MM.1S (cell line): ENCODE data around the gene ABTB2.
"Not testable (repeated sequence)": the region's sequence is repeated elsewhere in the genome, so short reads cannot be mapped to it uniquely, and the experiment has no call there.

Experiments used
- DNase-seq: peaks from one replicate; pipeline ENCODE4 v3.0.0-alpha.2; 2015
- H2AFZ ChIP-seq: fragments of 300-600 bp; sonication (generic); 2 replicates; pipeline ENCODE4 v1.6.0; 2016; ENCODE audit warnings: antibody characterized with exemption, low read length
- H3F3A ChIP-seq: fragments of 300-600 bp; sonication (generic); 2 replicates; pipeline ENCODE4 v1.6.1; 2016; ENCODE audit warnings: mild to moderate bottlenecking, antibody characterized with exemption, low read length, moderate library complexity, mixed read lengths; ENCODE audit not compliant: insufficient read depth
- H3K27ac ChIP-seq: fragments of 300-600 bp; sonication (generic); 2 replicates; pipeline ENCODE4 v1.5.1; 2016; ENCODE audit warnings: mild to moderate bottlenecking, low read length
- H3K27me3 ChIP-seq: fragments of 300-600 bp; sonication (generic); replicated peaks from 2 replicates; pipeline ENCODE4 v1.6.0; 2016; ENCODE audit warnings: low read length; ENCODE audit not compliant: insufficient read depth
- H3K36me3 ChIP-seq: fragments of 300-600 bp; sonication (generic); replicated peaks from 2 replicates; pipeline ENCODE4 v1.6.1; 2016; ENCODE audit warnings: mild to moderate bottlenecking, low read length, mixed read lengths; ENCODE audit not compliant: insufficient read depth
- H3K4me1 ChIP-seq: fragments of 300-600 bp; sonication (generic); 2 replicates; pipeline ENCODE4 v1.6.1; 2016; ENCODE audit warnings: low read length, mixed read lengths
- H3K4me2 ChIP-seq: fragments of 300-600 bp; sonication (generic); 2 replicates; pipeline ENCODE4 v1.6.0; 2016; ENCODE audit warnings: low read depth, low read length
- H3K4me3 ChIP-seq: fragments of 300-600 bp; sonication (generic); 2 replicates; pipeline ENCODE4 v1.5.1; 2016; ENCODE audit warnings: low read length, mixed read lengths
- H3K79me2 ChIP-seq: fragments of 300-600 bp; sonication (generic); 2 replicates; pipeline ENCODE4 v1.6.1; 2016; ENCODE audit warnings: mixed run types, low read length, mixed read lengths
- H3K9ac ChIP-seq: fragments of 300-600 bp; sonication (generic); 2 replicates; pipeline ENCODE4 v1.6.1; 2016; ENCODE audit warnings: low read length, mixed read lengths
- H3K9me2 ChIP-seq: fragments of 300-600 bp; sonication (generic); replicated peaks from 2 replicates; pipeline ENCODE4 v1.6.1; 2016; ENCODE audit warnings: mild to moderate bottlenecking, low read length, mixed read lengths; ENCODE audit not compliant: insufficient read depth
- H3K9me3 ChIP-seq: fragments of 300-600 bp; sonication (generic); replicated peaks from 2 replicates; pipeline ENCODE4 v1.6.1; 2016; ENCODE audit warnings: mild to moderate bottlenecking, low read length, mixed read lengths; ENCODE audit not compliant: insufficient read depth
- H4K20me1 ChIP-seq: fragments of 300-600 bp; sonication (generic); 2 replicates; pipeline ENCODE4 v1.6.1; 2016; ENCODE audit warnings: mild to moderate bottlenecking, low read length, moderate library complexity, mixed read lengths; ENCODE audit not compliant: insufficient read depth
- EZH2 ChIP-seq: fragments of 300-600 bp; sonication (generic); optimal IDR thresholded peaks from 2 replicates; pipeline ENCODE3; 2017; ENCODE audit warnings: low read depth, mild to moderate bottlenecking, antibody characterized with exemption, low read length, mixed read lengths
- EZH2phosphoT487 ChIP-seq: fragments of 300-600 bp; sonication (generic); IDR thresholded peaks from 2 replicates; pipeline ENCODE4 v1.6.1; 2018; ENCODE audit warnings: antibody characterized with exemption, low read length
- TF ChIP-seq, protein P1 (sequence below): fragments of 300-600 bp; sonication (generic); IDR thresholded peaks from 2 replicates; pipeline ENCODE4 v1.5.1; 2016; ENCODE audit warnings: antibody characterized with exemption, low read length, mixed read lengths

Gene ABTB2

DNA sequence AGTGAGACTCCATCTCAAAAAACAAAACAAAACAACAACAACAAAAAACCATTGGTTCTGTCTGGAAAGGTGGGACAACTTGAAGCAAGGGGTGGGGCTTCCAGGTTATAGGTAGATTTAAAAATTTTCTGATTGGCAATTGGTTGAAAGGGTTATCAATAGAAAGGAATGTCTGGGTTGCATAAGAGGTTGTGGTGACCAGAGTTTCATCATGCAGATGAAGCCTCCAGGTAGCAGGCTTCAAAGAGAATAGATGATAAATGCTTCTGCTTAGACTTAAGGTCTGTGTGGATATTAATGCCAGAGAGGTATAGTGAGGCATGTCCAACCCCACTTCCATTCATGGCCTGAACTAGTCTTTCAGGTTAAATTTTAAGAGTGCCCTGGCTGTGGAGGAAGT, 135.8 kb downstream of the ABTB2 start:
- Histone ChIP-seq H3K4me3 (no peak overlapping the region), H3K9me2 (no peaks in the 10 kb centered on the region), H3K27ac (no peak overlapping the region), H3K9ac (no peak overlapping the region), H2AFZ (no peak overlapping the region), H3K9me3 (no peaks in the 10 kb centered on the region), H3K27me3 (no peaks in the 10 kb centered on the region), H3K4me2 (no peak overlapping the region), H3K4me1 (no peaks in the 10 kb centered on the region), H3K36me3 (no peaks in the 10 kb centered on the region), H4K20me1 (no peaks in the 10 kb centered on the region), H3F3A (no peaks in the 10 kb centered on the region), H3K79me2 (no peaks in the 10 kb centered on the region)
- DNase-seq: no peak
- TF ChIP-seq, protein P1, sequence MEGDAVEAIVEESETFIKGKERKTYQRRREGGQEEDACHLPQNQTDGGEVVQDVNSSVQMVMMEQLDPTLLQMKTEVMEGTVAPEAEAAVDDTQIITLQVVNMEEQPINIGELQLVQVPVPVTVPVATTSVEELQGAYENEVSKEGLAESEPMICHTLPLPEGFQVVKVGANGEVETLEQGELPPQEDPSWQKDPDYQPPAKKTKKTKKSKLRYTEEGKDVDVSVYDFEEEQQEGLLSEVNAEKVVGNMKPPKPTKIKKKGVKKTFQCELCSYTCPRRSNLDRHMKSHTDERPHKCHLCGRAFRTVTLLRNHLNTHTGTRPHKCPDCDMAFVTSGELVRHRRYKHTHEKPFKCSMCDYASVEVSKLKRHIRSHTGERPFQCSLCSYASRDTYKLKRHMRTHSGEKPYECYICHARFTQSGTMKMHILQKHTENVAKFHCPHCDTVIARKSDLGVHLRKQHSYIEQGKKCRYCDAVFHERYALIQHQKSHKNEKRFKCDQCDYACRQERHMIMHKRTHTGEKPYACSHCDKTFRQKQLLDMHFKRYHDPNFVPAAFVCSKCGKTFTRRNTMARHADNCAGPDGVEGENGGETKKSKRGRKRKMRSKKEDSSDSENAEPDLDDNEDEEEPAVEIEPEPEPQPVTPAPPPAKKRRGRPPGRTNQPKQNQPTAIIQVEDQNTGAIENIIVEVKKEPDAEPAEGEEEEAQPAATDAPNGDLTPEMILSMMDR: no peak
- TF ChIP-seq EZH2 (no peak), EZH2phosphoT487 (no peak)

DNA sequence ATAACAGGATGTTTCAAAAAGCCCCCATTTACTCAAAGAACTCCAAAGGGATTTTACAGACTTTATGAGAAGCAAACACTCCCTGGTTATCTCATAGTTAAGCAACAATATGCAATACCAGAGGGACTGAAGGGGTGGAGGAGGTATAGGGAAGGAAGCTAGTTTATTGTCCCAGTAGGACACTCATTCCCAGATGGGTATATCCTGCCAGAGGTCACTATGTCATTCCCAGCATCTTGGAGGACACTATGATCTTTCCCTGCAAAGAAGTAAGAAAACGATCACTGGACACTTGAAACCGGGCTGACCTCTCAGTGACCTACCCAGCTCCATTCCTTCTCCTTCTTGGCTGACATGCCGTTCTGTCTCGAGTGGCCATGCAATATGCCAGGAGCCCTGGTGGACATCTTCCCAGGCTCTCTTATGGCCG, 137.9 kb downstream of the ABTB2 start:
- H3K4me3 ChIP-seq: no peak overlapping the region
- no peak for DNase-seq
- H3K4me2 ChIP-seq: no peak overlapping the region
- no peaks in the 10 kb centered on the region for H3K79me2 ChIP-seq
- no peak overlapping the region for H3K27ac ChIP-seq
- TF ChIP-seq, protein P1: no peak
- no peak for TF ChIP-seq EZH2
- no peak for TF ChIP-seq EZH2phosphoT487
- H3F3A ChIP-seq: no peaks in the 10 kb centered on the region
- no peaks in the 10 kb centered on the region for H4K20me1 ChIP-seq
- H3K9me3 ChIP-seq: no peaks in the 10 kb centered on the region
- no peaks in the 10 kb centered on the region for H3K4me1 ChIP-seq
- H3K27me3 ChIP-seq: no peaks in the 10 kb centered on the region
- no peaks in the 10 kb centered on the region for H3K36me3 ChIP-seq
- H2AFZ ChIP-seq: no peak overlapping the region
- no peak overlapping the region for H3K9ac ChIP-seq
- no peaks in the 10 kb centered on the region for H3K9me2 ChIP-seq

DNA sequence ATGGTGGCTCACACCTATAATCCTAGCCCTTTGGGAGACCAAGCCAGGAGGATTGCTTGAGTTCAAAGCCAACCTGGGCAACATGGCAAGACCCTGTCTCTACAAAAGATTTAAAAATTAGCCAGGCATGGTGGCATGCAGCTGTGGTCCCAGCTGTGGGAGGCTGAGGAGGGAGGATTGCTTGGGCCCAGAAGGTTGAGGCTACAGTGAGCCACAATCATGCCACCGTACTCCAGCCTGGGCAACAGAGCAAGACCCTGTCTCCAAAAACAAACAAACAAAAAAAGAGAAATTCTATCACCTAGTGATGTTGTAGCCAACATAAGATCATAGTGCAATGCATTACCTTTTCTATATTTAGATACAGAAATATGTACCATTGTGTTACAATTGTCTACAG, 138.5 kb downstream of the ABTB2 start:
- H2AFZ ChIP-seq: no peak overlapping the region
- no peaks in the 10 kb centered on the region for H3K79me2 ChIP-seq
- H3K36me3 ChIP-seq: no peaks in the 10 kb centered on the region
- no peaks in the 10 kb centered on the region for H3K9me2 ChIP-seq
- H3K27ac ChIP-seq: no peak overlapping the region
- no peaks in the 10 kb centered on the region for H4K20me1 ChIP-seq
- no peak overlapping the region for H3K9ac ChIP-seq
- no peaks in the 10 kb centered on the region for H3F3A ChIP-seq
- TF ChIP-seq, protein P1: no peak
- no peak for TF ChIP-seq EZH2
- no peak for TF ChIP-seq EZH2phosphoT487
- no peak overlapping the region for H3K4me3 ChIP-seq
- H3K9me3 ChIP-seq: no peaks in the 10 kb centered on the region
- no peaks in the 10 kb centered on the region for H3K27me3 ChIP-seq
- H3K4me2 ChIP-seq: no peak overlapping the region
- DNase-seq: no peak
- no peaks in the 10 kb centered on the region for H3K4me1 ChIP-seq

DNA sequence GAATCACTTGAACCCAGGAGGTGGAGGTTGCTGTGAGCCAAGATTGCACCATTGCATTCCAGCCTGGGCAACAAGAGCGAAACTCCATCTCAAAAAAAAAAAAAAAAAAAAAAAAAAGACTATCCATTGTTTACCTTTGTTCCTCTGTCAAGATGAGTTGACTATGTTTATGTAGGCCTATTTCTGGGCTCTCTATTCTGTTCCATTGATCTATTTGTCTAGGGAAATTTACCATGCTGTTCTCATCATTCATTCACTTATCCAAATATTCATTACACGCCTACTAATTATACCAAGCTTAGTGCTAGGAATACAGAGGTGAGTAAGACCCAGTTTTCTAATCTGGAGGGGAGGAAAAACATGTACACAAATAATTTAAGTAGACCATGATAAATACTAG, 139.1 kb downstream of the ABTB2 start:
- not testable (repeated sequence) for H3K9me2 ChIP-seq, H3K4me1 ChIP-seq, DNase-seq, H3K9ac ChIP-seq, H3K4me3 ChIP-seq, H3F3A ChIP-seq, H3K27me3 ChIP-seq, H3K36me3 ChIP-seq, H4K20me1 ChIP-seq, H3K4me2 ChIP-seq, H3K79me2 ChIP-seq, H2AFZ ChIP-seq, H3K9me3 ChIP-seq, H3K27ac ChIP-seq
